ENCODE data around the gene GRIK4.

GRCh38 chr11:120899720-120900119 lies 388.2 kb downstream of the GRIK4 start:
- TF ChIP-seq CTCF (IDR thresholded peaks at IDR 0.05): no peak
- TF ChIP-seq EZH2 (IDR thresholded peaks at IDR 0.05; ENCODE audit: borderline replicate concordance, insufficient read depth, low read depth, low read length, poor library complexity, severe bottlenecking): no peak
